GM18870 (cell line): ENCODE data around the gene ZMIZ1.
A peak's percentile ranks its signal among the peaks of the same experiment; 100 is the strongest.

ENCODE experiments used
- ATAC-seq: cut with Tn5 transposase; IDR thresholded peaks from one replicate; pipeline ENCODE4 v1.9.1; 2021; ENCODE audit warnings: moderate library complexity; ENCODE audit not compliant: unreplicated experiment

ZMIZ1 gene

DNA sequence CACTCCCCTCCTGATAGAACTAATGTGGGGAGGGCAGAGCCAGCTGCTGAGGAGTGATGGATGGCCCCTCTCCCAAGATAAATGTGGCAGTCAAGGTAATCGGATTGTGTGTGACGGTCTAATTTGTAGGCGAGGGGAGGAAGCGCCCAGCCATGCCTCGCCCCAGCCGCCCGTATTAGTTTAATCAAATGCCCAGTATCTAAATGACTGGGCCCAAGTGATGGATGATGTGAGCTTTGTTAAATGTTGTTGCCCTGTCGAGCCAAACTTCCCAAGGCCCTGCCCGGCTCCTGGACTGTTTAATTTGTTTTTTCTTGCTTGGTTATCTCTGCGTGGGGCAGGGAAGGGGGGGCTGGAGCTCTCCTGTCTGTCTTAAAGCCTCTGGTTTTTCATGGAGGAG, 190.1 kb downstream of the ZMIZ1 start:
- no peak for ATAC-seq

DNA sequence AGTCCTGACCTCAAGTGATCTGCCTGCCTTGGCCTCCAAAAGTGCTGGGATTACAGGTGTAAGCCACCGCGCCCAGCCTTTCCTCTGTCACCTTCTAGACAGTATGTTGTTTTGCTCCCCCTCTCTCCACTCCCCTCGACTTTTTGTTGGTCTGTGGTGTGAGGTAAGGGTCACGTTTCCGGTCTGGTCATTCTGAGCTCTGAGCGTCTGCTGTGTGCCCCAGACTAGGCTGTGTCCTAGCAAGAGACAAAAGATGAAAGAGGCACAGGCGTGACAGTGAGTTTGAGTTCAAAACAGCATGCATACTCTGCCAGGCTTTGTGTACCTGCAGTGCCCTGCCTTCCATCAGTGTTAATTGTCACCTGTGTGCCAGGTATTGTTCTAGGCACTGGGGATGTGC, 191.1 kb downstream of the ZMIZ1 start:
- no peak for ATAC-seq

DNA sequence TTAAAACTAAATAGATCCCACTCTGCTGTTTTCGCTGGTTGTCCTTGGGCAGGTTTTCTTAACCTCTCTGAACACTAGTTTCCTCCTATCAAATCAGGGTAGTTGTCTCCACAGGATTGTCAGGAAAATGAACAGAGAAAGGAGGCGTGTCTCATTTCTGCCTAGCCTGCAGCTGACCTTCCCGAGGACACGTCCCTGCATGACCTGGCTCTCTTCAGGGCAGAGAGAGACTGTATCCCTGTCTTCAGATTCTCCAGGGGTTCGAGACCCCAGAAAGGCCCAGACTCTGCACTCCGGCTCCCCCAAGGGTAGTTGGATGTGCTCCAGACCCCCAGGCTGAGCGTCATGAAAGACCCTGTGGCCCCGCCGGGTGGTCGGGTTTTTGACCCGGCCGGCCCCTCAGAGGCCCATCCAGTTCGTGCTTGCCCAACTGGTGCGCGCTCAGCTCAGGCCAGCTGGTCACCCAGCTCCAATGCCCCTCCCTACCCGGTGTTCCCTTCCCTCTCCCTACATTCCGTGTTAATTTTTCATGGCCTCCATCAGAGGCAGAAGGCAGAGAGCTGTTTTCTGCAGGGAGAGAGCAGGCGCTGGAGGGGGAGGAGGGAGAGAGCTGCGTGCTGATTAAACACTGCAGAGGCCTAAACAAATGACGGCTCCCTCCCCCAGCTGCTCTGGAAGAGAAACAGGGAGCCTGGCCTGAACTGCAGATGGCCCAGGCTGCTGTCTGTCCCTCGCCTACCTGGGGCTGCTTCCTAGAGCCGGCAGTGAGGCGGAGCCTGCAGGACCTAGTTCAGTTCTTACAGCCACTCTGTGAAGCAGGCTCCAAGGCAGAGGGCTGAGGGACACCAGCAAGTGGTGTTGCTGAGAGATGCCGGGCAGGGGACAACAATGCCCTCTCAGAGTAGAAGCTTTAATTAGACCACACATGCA, 192.3 kb downstream of the ZMIZ1 start:
- no peak for ATAC-seq

DNA sequence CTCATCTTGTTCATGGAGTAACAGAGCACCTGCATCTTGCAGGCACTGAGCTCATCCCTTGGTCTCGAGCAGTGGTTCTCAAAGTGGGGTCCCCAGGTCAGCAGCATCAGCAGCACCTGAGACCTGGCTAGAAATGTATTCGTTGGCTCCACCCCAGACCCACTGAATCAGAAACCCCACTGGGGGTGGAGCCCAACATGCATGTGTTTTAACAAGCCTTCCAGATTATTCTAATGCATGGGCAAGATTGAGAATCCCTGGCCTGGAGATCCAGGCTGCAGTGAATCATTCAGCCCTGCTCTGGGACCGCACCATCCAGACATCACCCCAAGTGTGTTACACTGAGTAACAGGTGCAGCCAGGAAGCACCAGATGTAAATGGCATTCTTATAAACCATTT, 193.4 kb downstream of the ZMIZ1 start:
- ATAC-seq, result no peak

DNA sequence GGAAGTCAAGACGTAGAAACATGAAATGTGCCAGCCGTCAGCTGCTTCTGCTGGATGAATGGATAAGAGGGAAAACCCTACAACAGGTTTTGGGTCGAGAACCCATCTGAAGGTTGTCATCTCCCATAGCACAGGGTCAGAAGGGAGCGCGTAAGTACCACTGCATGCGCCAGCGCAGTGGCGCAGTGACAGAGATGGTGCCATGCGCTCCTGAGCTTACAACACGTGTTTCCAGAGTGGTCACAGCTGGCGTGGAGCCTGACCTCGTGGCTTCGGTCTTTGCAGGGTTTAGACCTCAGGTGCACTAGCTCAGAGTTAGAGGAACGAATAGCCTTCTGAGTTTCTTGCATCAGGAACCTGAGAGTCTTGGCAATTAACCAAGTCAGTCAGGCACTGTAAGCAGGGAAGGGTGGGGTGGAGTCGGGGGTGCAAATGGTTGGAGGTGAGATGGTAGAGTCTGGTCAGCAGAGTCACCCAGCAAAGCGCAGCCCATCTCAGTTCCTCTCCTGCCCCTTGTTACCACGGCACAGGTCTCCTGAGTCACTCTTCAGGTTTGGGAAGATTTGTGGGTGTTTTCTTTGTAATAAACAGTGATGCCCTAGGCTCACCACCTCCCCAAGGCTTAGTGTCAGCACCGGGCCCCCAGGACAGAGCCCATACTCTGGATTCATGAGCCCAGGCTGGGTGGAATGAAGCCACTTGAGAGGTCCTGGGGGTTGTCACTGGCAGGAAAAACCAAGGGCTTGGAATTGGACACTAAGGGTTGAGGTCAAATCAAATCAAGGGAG, 194.4 kb downstream of the ZMIZ1 start:
- no peak for ATAC-seq

DNA sequence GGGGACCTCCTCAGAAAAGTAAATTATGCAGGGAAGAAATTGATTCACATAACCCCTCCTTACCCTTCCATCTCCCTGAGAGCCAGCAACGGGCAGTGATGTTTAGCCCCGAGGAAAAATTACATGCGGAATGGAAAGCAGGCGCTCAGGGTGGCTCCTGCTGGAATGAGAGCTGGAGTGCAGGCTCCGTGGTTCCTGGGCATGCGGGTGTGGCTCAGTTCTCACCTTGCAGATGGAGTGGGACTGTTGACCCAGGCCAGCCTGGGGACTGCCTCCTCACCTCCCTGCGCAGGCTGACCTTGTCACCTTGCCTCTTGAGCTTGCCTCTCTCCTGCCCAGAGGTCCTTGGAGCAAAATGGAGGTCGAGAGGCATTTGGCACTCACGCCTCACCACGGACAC, 195.2 kb downstream of the ZMIZ1 start:
- no peak for ATAC-seq

DNA sequence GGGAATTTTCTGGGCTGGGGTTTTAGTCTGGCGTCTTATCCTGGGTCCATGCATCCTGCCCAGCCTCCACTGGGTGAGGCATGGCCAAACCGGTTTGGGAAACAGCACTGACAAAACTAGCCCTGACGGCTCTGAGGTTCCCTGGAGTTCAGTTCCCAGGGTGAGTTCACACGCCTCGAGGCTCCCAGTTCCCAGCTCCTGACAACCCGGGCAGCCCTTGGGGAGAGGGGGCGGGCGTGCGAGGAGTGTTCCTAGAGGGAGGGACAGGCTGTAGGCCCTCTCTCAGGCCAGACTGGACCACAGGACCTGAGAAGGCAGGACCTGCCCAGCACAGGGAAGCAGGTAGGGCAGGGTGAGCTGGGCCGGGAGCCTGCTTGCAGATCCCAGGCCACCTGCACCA, 196.2 kb downstream of the ZMIZ1 start:
- no peak for ATAC-seq

DNA sequence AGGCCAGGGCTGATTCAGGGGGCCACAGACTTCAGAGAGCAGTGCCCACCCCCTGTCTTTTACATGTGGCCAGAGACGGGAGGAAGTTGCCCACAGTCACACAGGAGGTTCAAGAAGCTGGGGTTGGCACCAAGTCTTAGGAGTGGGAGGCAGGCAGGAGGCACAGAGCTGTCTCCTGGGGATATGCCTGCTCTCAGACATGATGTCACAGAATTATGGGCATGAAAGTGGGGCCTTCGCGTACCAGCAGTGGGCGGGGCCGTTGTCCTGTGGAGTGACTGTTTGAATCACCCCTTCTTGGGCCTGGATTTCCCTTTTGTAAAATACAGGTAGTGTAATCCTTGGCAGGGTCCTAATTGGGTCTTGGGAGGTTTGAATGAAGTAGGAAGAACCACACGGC, 197.3 kb downstream of the ZMIZ1 start:
- peak; percentile 32 for ATAC-seq

DNA sequence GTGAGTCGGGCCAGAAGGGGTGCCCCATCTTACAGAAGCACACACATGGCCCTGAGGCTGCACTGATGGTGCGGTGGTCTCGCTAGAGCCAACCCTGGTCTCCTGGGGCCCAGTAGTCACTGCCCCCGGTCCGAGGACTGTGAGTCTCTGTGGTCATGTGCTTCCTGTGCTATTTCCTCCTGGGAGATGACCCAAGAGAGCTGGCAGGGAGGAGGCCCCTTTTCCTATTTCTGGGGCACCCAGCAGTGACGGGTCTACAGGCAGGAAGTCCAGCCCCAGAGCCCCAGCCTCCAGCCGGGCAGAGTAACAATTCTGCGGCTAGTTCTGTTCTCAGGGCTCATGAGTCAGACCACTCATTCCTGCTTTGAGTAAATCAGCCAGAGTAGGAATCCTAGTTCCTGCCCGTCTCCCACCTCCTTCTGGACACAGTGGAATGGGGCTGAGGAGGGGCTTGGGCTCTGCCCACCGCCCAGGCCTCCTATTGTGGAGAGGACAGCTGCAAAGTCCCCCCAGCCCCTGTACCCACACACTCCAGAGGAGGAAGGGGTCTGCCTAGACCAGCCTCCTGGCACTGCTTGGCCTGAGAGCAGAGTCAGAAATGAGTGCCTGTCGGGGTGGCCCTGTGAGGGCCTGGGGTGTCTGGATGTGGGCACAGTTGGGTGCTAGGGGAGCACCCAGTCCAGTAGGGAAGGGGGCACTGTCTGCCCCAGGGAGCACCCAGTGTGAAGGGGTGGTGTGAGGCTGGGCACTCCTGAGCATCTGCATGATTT, 198.0 kb downstream of the ZMIZ1 start:
- peak; percentile 85 for ATAC-seq

DNA sequence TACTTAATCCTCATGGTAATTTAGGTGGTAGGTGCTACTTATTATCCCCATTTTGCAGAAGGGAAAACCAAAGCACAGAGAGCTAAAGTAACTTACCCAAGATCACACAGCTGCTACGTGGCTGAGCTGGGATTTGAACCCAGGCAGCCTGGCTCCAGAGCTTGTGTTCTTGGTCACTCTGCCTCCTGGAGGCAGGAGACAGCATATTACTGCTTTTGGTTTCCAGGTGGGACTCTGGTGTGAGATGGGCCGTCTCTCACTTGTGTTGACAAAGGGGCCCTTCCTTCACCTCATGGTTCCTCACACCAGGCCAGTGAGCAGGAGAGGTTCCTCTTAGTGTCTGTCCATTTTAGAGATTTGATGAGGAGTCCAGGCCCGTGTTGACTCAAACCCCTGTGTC, 198.7 kb downstream of the ZMIZ1 start:
- no peak for ATAC-seq

DNA sequence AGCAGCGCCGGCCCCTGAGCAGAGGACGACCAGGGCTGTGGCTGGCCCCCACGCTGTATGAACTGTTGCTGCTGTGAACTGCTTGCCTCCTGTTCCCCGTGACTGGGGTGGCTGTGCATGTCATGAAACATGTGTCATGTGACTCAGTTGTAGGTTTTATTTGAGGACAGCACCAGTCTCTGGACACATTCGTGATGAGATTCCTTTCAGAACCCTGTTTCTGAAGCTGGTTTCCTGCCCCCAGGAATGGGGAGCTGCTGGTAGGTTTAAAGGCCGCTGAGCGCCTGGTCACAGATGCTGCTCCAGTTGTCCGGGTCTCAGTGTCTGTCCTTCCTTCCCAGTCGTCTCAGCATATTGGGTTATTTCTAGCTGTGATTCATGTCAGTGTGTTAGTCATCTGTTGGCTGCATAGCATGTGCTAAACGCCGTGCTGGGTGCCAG, 199.4 kb downstream of the ZMIZ1 start:
- no peak for ATAC-seq

DNA sequence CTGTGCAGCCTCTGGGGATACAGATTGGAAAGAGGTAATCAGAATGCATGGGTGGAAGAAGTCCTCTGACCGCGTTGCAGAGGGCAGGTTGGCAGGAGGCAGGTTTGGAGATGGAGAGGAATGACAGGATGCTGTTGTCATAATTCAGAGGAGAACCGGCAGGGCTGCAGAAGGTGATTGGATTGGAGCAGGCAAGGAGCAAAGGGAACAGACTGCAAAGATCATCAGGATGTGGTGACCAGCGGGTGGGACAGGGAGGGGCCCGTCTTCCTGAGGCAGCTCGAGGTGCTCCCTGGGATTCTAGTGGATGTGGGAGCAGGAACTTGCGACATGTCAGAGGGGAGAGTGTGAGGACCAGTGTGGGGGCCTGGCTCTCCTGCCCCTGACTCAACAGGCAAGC, 200.0 kb downstream of the ZMIZ1 start:
- no peak for ATAC-seq

DNA sequence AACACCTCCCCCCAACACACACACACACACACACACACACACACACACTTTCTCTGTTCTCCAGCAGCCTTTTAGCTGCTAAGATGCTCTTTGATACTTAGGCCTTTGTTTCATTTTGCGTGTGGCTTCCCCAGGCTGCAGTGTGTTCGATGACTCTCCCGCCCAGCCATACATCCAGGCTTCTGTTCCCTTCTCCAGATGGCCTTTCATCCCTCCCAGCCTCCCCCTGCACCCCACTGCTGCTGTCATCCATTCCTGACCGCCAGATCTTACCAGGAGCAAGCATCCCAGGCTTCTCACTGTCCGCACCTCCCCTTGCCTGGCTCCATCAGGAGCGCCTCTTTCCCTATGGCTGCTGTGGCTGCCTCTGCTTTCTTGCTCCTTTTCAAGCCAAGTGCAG, 200.7 kb downstream of the ZMIZ1 start:
- no peak for ATAC-seq

DNA sequence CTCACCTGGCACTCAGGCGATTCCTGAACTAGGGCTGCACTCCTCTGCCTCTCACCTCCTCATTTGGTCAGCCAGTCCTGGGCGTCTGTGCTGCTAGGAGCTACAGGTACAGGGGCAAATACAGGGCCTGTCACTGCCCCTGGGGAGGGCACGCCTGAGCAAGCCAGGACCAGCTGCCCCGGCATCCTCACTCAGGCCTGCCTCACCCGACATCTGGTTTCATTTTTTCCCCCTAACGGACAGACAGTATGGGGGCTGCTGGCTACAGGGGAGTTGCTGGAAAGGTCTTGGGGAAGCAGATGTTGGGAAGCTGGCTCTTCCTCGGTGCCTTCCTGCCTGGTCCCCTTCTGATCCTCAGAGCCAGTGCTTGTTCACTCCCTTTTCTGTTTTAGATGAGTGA, 201.2 kb downstream of the ZMIZ1 start:
- ATAC-seq, result no peak

DNA sequence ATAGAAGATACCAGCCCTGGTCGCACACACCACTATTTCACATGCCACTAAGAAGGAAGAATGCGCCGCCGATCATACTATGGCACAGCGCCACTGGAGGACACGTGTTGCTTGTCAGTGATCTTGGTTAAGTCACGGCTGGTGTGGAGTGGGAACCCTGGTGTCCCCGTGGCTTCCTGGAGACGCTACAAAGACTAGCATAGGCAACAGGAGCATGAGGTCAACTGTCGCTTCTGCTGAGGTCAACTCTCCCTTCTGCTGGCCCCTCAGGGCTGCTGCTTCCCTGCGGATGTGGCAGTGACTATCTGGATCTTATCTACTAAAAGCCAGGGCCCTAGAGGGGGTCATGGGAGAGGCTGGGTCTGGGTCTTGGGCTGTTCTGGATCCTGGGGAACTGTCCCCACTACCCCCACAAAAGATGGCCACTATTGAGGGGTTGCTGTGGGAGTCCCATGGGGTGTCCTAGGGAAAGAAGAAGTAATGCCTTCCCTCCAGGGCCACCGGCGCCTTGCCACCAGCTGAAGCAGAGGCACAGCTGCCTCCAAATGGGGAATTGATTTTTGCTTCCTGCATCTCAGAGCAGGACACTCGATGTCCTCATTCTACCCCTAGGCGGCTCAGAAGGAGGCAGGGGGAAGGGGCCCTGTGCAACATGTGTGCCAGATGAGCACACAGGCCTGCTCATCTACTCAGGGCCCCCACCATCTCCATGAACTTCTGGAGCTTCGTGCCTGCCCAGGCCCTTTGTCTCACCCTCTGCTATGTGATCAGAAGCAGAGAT, 201.9 kb downstream of the ZMIZ1 start:
- no peak for ATAC-seq

DNA sequence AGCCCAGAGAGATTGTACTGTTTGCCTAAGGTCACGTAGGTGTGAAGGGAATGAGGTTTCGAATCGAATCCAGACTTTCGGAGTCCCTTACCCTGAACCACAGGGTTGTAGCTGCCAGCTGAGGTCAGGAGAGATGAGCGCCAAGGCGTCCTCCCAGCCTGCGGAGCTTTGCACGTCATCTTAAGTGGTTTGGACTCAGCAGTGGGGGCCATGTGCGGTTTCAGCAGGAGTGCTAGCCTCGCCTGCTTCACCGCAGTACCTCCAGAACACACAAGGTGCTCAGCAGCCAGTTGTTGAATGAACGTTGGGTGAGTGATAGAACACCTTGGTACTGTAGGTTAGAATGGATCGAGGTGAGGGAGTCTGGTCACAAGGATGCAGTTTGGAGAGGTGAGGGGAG, 203.6 kb downstream of the ZMIZ1 start:
- ATAC-seq, result no peak

DNA sequence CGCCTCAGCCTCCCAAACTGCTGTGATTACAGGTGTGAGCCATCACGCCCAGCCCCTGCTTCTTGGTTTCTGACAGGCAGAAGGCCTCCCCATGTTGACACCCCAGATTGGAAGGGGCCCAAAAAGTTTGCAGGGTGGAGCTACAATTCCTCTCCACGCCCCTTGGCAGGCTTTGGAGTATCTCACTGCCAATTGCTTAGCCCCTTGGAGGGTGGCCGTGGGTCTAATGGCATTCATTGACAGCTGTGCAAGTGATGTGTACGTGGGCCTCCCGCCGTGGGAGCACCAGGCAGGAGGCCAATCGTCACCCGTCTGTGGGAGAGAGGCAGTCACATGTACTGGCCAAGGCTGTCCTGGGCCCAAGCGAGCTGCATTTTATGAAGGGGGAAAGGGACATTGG, 204.8 kb downstream of the ZMIZ1 start:
- no peak for ATAC-seq

DNA sequence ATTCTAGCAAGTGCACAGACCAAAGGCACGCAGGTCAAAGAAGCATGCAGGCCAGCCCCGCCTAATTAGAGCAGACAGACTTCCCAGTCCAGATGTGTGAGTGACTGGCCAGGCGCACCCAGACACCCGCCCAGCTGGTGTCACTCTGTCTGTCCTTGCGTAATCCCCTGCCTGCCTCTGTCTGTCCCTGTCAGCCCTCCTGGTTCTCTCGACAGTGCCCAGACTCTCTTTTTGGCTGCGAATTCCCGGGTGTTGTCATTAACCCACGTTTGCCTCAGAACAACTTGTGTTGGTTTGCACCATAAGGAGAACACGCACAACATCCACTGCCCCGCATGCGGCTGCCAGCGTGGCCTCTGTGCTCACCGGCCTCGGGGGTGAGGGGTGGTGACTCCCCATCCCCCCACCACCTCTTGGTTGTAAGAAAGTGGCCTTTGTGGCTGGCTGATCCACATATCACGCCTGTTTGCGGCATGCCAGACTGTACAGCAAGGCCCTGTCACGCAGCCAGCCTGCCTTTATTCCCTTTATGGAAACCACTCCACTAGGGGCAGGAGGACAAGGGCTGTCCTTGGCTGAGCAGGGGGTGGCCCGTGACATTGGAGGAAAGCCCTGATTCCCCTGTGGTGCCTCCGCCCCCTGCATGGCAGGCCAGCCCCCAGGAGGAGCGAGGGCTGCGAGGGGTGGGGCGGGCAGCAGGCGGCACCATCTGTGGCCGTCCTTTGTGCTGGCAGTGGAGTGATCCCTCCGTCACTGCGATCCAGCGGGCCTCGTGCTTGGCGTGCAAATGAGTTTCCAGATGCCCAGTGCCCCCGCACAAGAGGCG, 205.7 kb downstream of the ZMIZ1 start:
- ATAC-seq, result no peak

DNA sequence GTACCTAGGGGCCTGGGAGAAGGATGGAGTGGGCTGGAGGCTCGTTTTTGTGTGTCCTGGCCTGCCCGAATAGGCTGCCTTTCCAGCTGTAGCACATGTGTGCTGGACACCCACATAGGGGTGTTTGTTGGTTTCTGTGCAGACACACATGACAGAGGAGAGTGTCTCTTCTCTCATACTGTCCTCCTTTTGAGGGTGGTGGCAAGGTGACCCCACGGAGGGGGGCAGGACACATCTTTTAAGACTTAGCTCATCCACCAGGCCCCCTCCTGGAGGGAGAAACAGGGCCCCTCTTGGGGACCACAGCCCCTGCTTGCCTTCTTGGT, 206.3 kb downstream of the ZMIZ1 start:
- no peak for ATAC-seq

DNA sequence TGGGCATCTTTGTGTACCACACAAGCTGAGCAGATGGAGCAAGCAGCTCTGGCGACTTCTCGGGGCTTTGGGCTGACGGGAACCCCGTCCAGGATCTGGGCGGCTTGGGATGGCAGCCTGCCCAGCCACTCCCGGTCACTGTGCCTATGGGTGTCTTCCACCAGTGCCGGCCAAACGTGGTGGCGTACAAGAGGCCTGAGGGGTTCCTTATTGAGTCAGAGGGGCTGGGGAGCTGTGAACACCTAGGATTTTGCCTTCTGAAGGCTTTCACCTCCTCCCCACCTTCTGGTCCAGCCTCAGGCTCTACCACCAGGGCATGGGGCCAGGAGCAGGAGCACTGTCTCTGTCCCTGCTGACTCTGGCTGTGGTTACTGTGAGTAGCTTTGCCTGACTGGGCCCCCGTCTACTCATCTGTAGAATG, 206.7 kb downstream of the ZMIZ1 start:
- ATAC-seq, result no peak
